NB4 (cell line): ENCODE data around the gene PFN2.

Experiments used
- DNase-seq: peaks from one replicate; pipeline ENCODE4 v3.0.0; 2010; ENCODE audit warnings: low read depth
- H3K4me3 ChIP-seq: one replicate; pipeline ENCODE4 v1.5.1; 2011; ENCODE audit warnings: mild to moderate bottlenecking, low read depth, low read length, moderate library complexity
- CTCF ChIP-seq: IDR thresholded peaks from one replicate; pipeline ENCODE4 v1.5.1; 2012; ENCODE audit warnings: low read depth, low read length
- MAX ChIP-seq: IDR thresholded peaks from 2 replicates; pipeline ENCODE4 v1.6.1; 2011; ENCODE audit warnings: low read depth, low read length
- MYC ChIP-seq: IDR thresholded peaks from 2 replicates; pipeline ENCODE4 v1.6.1; 2011; ENCODE audit warnings: low read depth, low read length
- POLR2A ChIP-seq: IDR thresholded peaks from 2 replicates; pipeline ENCODE4 v1.6.1; 2011; ENCODE audit warnings: mild to moderate bottlenecking; ENCODE audit not compliant: insufficient read length; ENCODE audit errors: extremely low read depth

The PFN2 gene

GRCh38 chr3:150005243-150006112, 34.8 kb upstream of the PFN2 start:
- no peak for TF ChIP-seq CTCF
- no peak for TF ChIP-seq POLR2A
- no peak for TF ChIP-seq MYC
- no peak for TF ChIP-seq MAX
- no peak overlapping the region for H3K4me3 ChIP-seq
- DNase-seq: peak; percentile 2

GRCh38 chr3:150000641-150001040, 29.9 kb upstream of the PFN2 start:
- no peak for DNase-seq
- TF ChIP-seq POLR2A (no peak), MAX (no peak), MYC (no peak), CTCF (no peak)
- no peak overlapping the region for H3K4me3 ChIP-seq

GRCh38 chr3:149999421-149999820, 28.7 kb upstream of the PFN2 start:
- no peak for DNase-seq
- TF ChIP-seq CTCF (no peak), MYC (no peak)
- H3K4me3 ChIP-seq: no peak overlapping the region

- no peak for DNase-seq
- no peak overlapping the region for H3K4me3 ChIP-seq
- TF ChIP-seq POLR2A: no peak
- no peak for TF ChIP-seq MAX
These were observed 28.3 kb upstream of the PFN2 start for GRCh38 chr3:149998946-149999345.

- DNase-seq: no peak
- TF ChIP-seq MAX: no peak
- no peak for TF ChIP-seq CTCF
- no peak for TF ChIP-seq MYC
- TF ChIP-seq POLR2A: no peak
- H3K4me3 ChIP-seq: no peak overlapping the region
These were observed 21.8 kb upstream of the PFN2 start for GRCh38 chr3:149992416-149993058.

GRCh38 chr3:149990423-149990948, 19.8 kb upstream of the PFN2 start:
- no peak overlapping the region for H3K4me3 ChIP-seq
- no peak for TF ChIP-seq MYC
- TF ChIP-seq MAX: no peak
- TF ChIP-seq POLR2A: no peak
- TF ChIP-seq CTCF: no peak
- no peak for DNase-seq
